ENCODE results near the gene DMGDH. TPM values are rescaled to one million over a fixed set of nuclear protein-coding genes. Genes with fewer than 3 reads are reported as not detected.

The DMGDH gene
- total RNA-seq, 1 donor from 2014 or later: 11.6 TPM

DNA sequence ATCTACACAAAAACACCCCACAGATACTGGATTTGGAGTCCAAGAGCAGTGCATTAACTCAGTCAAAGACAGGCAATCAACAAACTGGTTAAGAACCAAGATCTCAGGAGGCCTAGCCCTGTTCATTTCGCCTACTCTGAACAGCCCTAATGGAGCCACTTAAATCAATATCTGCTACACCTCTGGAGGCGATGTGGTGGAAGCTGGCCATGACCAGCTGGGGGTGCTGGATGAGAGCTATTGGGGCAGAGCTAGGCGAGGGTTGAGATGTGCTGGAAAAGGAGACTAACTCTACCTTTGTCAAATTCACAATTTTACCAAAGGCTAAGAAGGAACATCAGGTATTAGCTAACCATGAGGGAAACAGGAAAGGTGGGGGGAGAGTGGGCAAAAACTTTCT lies 61.1 kb downstream of the DMGDH start:
- DNase-seq (ENCODE audit: low read depth) (no peak), FAIRE-seq (no peak)
- TF ChIP-seq CTCF (IDR thresholded peaks at IDR 0.05; ENCODE audit: insufficient read depth, low read length, severe bottlenecking): no peak
- Histone ChIP-seq H3K36me3 (ENCODE audit: control insufficient read depth, insufficient read depth, low read length) (no peaks in the 10 kb centered on the region), H3K27me3 (ENCODE audit: control insufficient read depth, insufficient read depth, low read length) (peaks cover 5% of the 10 kb centered on the region), H3K4me3 (ENCODE audit: low read depth, low read length) (no peak overlapping the region)

GRCh38 chr5:79007872-79008271 lies 61.6 kb downstream of the DMGDH start:
- Histone ChIP-seq H3K27me3 (ENCODE audit: control insufficient read depth, insufficient read depth, low read length) (peaks cover 5% of the 10 kb centered on the region), H3K36me3 (ENCODE audit: control insufficient read depth, insufficient read depth, low read length) (no peaks in the 10 kb centered on the region), H3K4me3 (ENCODE audit: low read depth, low read length) (no peak overlapping the region)
- no peak for TF ChIP-seq CTCF (IDR thresholded peaks at IDR 0.05; ENCODE audit: insufficient read depth, low read length, severe bottlenecking)
- no peak for DNase-seq (ENCODE audit: low read depth)
- FAIRE-seq: no peak

DNA sequence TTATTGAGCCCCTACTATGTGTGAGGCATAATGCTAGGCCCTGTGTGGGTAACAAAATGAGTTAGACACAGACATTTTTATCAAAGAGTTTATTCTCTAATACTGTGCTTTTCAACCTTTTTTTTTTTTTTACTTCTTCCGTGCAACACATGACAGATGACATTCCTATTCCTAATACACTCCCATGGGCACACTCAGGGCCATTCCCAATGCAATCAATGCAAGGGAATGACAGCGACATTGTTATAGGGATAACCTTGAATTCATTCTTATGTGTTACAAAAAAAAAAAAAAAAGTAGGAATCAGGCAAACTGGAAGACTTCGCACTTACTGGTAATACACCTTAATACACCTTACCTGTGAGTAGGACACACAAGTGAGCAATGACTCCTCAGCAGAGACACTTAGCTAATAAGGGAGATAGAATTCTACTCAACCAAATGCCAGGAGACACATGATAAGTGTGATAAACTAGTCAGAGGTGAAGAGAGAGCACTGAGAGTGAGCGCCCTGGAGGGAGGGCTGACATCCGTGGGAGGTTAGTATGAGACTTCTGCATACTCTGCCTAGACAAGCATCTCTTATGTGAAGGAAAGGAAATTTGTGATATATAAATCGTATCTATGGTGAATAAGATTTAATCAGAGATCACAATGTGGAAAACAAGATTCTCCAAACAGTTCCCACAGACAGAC lies 63.4 kb downstream of the DMGDH start:
- Histone ChIP-seq H3K4me3 (ENCODE audit: low read depth, low read length) (no peak overlapping the region), H3K36me3 (ENCODE audit: control insufficient read depth, insufficient read depth, low read length) (no peaks in the 10 kb centered on the region), H3K27me3 (ENCODE audit: control insufficient read depth, insufficient read depth, low read length) (peaks cover 5% of the 10 kb centered on the region)
- no peak for FAIRE-seq
- no peak for DNase-seq (ENCODE audit: low read depth)
- no peak for TF ChIP-seq CTCF (IDR thresholded peaks at IDR 0.05; ENCODE audit: insufficient read depth, low read length, severe bottlenecking)

DNA sequence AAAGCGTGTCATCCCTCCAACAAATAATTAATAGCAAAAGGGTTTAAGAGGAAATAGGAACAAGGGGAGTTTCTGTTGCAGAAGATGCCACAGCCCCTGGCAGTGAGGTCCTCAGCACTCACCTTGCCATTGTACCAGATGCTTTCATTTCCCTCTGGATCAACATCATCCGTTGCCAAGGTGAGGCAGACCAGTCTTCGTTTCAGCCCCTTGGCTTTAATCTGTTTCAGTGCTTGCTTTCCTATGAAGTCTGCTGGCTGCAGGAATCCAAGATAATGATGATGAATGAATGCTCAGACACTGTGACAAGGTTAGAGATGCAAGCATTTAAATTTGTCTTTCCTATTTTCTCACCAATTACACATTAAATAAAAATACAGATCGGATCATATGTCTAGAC lies 64.3 kb downstream of the DMGDH start:
- FAIRE-seq: no peak

DNA sequence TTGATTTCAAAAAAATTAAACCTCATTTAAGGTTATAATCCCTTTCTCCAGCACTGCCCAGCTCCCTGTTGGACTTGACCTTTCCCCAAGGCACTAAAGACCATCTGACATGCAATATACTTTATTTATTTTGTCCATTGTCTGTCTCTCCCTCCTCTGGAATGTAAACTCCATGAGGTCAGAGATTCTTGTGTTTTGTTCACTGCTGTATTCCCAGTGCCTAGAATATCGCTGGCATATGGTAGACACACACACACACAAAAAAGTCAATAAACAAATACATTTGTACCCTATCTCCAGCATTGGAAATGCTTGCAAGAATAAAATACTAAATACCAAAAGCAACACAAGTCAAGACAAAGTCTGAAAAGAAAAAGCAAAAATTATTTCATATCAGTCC lies 67.1 kb downstream of the DMGDH start:
- no peak overlapping the region for H3K4me3 ChIP-seq (ENCODE audit: low read depth, low read length)
- peaks cover 3% of the 10 kb centered on the region for H3K27me3 ChIP-seq (ENCODE audit: control insufficient read depth, insufficient read depth, low read length)
- no peak for DNase-seq (ENCODE audit: low read depth)
- no peak for FAIRE-seq
- H3K36me3 ChIP-seq (ENCODE audit: control insufficient read depth, insufficient read depth, low read length): no peaks in the 10 kb centered on the region
- TF ChIP-seq CTCF (IDR thresholded peaks at IDR 0.05; ENCODE audit: insufficient read depth, low read length, severe bottlenecking): no peak

More for the DNA sequence above, 64.3 kb downstream of the DMGDH start:
- no peaks in the 10 kb centered on the region for H3K36me3 ChIP-seq (ENCODE audit: control insufficient read depth, insufficient read depth, low read length)
- peaks cover 3% of the 10 kb centered on the region for H3K27me3 ChIP-seq (ENCODE audit: control insufficient read depth, insufficient read depth, low read length)
- no peak for TF ChIP-seq CTCF (IDR thresholded peaks at IDR 0.05; ENCODE audit: insufficient read depth, low read length, severe bottlenecking)
- no peak for DNase-seq (ENCODE audit: low read depth)
- H3K4me3 ChIP-seq (ENCODE audit: low read depth, low read length): no peak overlapping the region

DNA sequence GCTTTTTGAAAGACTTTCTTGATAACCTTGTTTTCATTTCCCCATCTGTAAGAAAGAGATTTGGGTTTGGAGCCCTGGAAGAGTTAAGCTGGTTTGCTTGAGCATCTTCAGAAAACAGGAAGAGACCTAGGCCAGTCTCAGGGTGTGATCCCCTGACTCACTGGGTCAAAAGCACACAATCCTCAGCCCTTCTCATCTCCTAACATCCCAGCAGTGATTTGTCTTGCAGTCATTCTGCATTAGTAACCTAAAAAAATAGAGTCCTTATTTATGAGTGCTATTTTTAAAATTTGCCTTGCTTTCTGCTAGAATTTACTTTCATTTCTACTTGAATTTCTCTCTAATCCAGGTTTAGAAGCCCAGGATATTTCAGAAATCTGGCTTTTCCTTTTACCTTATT lies 68.0 kb downstream of the DMGDH start:
- FAIRE-seq (no peak), DNase-seq (ENCODE audit: low read depth) (peak; percentile 17)
- H3K27me3 ChIP-seq (ENCODE audit: control insufficient read depth, insufficient read depth, low read length): peaks cover 5% of the 10 kb centered on the region
- no peaks in the 10 kb centered on the region for H3K36me3 ChIP-seq (ENCODE audit: control insufficient read depth, insufficient read depth, low read length)
- H3K4me3 ChIP-seq (ENCODE audit: low read depth, low read length): no peak overlapping the region
- TF ChIP-seq CTCF (IDR thresholded peaks at IDR 0.05; ENCODE audit: insufficient read depth, low read length, severe bottlenecking): no peak
